GM19455 (cell line): ENCODE data around the gene CRIM1.

Experiments used
- ATAC-seq: cut with Tn5 transposase; IDR thresholded peaks from one replicate; pipeline ENCODE4 v1.9.1; 2021; ENCODE audit not compliant: unreplicated experiment

CRIM1 gene

DNA sequence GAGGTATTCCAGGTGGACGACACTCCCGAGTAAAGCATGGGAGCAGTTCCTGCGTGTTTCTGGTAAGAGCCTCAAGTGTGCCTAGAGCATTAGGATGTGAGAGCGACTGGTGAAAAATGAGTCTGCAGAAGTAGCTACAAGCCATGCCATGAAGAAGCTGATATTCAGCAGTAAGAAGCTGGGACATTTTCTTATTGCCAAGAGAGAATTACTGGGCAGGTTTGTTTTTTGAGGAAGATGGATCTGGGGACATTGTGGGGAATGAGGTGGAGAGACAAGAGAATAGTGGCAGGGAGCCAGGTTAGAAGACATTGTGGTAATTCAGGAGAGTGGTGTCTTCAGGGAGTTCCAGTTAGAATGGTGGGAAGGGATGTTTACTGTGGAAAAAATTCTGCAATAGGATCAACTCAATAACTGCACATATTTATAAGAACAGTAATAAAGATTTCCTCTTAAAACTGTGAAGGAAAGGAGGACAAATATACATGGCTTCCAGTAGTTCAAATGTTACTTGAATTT, 38.2 kb downstream of the CRIM1 start:
- no peak for ATAC-seq

DNA sequence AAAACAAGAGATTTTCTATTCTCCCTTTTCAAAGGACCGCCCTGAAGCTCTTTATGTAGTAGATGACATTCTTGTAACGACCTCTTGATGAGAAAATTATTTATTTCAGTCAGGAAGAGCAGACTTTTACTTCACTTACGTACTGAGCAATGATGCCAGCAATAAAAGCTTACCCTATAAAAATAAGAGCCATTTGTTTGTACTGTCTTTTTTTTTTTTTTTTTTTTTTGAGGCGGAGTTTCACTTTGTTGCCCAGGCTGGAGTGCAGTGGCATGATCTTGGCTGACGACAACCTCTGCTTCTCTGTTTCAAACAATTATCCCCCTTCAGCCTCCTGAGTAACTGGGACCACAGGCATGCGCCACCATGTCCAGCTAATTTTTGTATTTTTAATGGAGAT, 39.2 kb downstream of the CRIM1 start:
- ATAC-seq, result no peak

DNA sequence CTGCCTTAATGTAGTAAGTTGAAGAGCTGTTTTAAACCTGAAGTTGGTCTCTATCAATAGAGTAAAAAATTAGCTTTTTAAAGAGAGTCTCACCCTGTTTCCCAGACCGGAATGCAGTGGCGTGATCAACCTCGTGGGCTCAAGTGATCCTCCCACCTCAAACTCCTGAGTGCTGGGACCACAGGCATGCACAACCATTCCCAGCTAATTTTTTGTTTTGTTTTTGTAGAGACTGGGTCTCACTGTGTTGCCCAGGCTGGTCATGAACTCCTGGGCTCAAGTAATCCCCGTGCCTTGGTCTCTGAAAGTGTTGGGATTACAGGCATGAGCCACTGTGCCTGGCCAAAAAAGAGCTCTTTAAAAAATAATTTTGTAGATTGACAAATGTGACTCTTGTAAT, 40.3 kb downstream of the CRIM1 start:
- no peak for ATAC-seq

DNA sequence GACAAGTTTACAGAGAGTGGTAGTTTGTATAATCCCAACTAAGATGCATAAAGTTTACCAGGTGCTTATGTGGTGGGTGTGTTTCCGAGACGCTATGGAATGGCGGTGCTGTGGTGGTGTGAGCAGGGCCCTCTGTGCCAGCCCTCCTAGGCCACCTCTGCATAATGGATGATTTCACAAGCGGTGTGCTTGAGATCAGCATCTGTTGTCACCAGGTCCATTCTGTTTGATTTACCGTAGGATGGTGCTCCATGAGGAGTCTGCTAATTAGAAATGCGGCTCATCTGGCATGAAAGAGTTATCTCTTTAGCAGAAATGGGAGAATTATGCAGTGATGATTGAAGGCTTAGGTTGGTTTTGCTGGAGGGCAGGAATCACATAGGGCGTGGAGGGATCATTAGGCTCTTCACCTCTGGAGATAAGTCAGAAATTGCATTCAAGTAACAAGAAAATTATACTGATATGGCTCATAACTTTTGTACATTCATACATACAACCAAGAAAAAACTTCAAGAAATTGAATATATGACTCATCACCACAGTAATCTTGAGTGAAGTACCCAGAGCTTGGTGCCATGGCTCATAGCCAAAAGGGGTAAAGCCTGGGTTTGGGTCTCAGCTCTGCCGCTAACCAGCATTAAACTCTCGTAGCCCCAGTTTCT, 41.4 kb downstream of the CRIM1 start:
- no peak for ATAC-seq

- ATAC-seq, result no peak
These were observed 42.3 kb downstream of the CRIM1 start for GRCh38 chr2:36397728-36398413.

GRCh38 chr2:36399050-36399449, 43.5 kb downstream of the CRIM1 start:
- ATAC-seq, result no peak

DNA sequence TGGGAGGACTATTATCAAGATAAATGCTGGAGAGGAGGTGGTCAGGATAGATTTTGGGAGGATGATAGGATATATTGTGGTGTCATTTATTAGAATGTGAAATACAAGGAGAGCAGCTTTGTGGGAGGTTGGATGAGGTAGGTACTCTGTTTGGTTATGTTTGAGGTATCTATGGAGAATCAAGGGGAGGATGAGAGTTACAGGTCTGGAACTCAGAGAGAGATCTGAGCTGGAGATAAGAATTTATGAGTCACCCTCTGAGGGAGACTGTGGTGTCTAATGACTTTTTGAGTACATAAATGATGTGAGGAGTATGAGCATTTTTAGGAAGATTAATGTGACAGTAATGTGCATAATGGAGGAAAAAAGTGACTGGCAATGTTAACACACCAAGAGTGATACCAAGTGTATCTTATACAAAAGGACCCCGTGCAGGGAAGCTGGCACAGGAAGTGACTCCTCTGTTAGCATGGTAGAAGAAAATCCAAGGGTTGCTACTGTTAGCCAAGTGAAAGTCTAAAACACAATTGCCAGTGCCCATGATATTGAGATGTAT, 48.2 kb downstream of the CRIM1 start:
- ATAC-seq, result no peak

DNA sequence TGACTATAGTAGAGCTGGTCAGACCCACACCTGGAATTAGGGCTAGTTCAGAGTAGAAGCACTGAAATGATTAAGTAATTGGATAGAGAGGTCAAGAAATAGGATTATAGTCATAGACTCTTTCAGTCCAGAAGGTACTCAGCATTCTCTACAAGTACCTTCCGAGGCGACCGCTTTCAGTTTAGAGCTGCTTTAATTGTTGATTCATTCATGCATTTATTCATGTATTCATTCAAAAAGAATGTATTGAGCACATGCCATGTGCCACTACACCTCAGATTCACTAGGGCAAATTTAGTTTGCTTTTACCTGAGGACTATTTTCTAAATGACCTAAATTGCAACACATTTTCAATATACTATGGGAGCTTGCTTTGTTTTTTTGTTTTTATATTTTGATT, 48.7 kb downstream of the CRIM1 start:
- no peak for ATAC-seq

DNA sequence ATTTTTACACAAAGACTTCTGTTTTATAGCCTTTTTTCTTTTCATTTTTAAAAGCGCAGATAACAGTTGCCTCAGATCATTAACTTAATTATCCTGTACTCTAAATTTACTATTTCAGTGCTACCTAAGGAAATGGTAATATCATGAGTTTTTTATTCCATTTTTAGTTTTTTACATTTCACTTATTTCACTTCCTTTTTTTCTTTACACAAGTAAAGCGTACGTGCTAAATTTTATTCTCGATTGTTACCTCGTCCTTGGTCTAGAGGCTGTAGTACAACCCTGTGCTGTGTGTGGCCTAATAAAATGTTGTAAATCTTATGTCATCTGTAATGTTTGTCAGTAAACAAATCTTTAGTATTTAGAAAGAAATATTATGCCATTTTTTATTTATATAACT, 49.2 kb downstream of the CRIM1 start:
- no peak for ATAC-seq

GRCh38 chr2:36405183-36405582, 49.6 kb downstream of the CRIM1 start:
- no peak for ATAC-seq

- ATAC-seq, result no peak
These were observed 50.7 kb downstream of the CRIM1 start for GRCh38 chr2:36406296-36406695.

DNA sequence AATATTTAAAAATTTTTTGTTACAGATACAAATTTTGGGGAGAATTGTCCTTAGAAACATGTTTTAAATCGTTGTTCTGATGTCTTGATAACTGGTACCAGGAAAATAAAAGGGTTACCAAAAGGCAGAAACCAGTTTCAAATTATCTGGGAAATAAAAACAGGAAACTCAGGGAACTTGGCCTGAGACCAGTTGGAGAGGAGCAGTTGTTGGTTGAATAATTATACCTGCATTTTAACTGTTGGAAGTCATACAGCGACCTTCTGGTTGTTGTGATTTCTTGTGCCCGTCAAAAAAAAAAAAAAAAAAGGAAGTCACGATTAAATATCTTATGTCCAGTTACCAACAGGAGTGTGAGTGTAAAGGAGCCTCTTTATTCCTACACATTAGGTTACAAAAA, 51.8 kb downstream of the CRIM1 start:
- ATAC-seq, result no peak

- ATAC-seq, result no peak
These were observed 52.7 kb downstream of the CRIM1 start for GRCh38 chr2:36408198-36408703.

GRCh38 chr2:36409335-36409734, 53.8 kb downstream of the CRIM1 start:
- no peak for ATAC-seq

DNA sequence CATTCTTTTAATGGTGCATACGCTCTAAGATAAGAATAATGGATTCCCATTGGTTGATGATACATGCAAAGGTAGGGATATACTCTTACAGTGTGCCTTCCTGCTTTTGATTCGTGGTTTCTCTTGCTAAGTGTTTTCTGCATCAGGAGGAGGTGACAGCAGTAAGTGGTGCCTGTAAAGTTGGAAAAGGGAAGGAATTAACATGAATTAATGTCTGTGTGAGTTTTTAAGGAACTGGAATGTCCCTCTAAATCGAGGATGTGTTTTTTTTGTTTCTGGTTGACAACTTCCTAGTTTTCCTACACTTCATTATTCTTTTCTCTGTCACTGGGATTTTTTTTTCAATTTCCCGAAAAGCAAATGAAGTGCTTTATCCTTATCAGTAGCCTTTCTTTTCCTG, 54.4 kb downstream of the CRIM1 start:
- no peak for ATAC-seq

GRCh38 chr2:36410681-36411080, 55.1 kb downstream of the CRIM1 start:
- no peak for ATAC-seq

GRCh38 chr2:36411962-36412444, 56.4 kb downstream of the CRIM1 start:
- no peak for ATAC-seq

DNA sequence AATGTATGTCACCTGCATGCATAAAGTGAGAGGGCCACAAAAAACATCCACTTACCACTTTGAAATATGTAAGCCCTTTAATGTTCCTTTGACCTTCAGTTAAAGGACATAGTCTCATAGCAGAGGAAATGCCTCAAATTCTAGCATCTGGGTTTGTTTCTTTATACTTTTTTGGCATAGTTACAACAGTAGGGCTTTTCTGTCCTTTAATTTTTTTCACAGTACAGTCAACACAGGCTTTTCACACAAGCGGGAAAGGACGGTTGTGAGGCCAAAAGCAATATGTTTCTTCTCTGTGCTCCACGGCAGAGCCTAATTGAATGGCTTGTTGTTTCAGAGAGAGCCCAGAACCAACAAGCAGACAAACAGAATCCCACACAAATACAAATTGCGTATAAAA, 57.6 kb downstream of the CRIM1 start:
- ATAC-seq, result no peak

DNA sequence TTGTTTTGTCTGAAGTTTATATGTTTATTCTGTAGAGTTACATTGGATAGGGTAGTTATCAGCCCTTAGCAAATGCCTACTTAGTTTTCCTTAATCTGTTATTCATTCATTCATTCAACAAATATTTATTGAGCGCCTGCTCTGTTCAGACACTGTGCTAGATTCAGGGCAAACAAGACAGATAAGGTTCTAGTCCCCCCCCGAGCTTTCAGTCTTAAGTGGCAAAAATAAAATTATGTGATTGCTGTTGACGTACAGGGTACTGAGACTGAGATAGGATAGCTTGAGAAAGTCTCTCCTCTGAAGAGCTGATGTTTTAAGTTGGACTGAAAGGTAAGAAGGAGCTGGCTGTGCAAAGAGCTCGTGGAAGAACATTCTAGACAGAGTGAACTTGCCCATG, 58.7 kb downstream of the CRIM1 start:
- no peak for ATAC-seq

GRCh38 chr2:36415381-36416022, 59.9 kb downstream of the CRIM1 start:
- no peak for ATAC-seq

GRCh38 chr2:36416370-36417165, 61.0 kb downstream of the CRIM1 start:
- no peak for ATAC-seq
